ENCODE data around the gene SSNA1. TPM values are rescaled to one million over a fixed set of nuclear protein-coding genes. Genes with fewer than 3 reads are reported as not detected.

SSNA1 gene
- total RNA-seq, 2 donors from 2014 or later, result 78.3 to 91.4 TPM

DNA sequence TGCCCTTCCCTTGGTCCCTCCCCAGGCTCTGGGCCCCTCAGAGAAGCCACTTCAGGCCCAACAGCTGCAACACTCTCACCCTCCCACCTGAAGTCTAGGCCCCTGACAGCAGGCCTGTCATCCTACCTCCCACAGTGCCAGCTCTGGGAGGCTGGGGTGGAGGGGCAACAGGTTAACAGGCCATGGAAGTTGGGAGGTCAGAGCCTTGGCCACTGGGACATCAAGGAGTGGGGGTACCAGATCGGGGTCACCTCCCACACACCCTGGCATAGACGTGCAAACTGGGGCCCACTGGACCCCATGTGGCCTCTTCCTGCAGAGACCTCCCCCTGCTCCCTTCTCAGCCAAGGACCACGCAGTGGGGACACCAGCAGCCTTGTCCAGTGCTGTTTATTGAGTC is 2.8 kb downstream of the SSNA1 start:
- Mint-ChIP-seq H3K4me3 (peak overlapping the region; percentile 66), H3K27ac (peak overlapping the region; percentile 68 to 87), H3K27me3 (no peaks in the 10 kb centered on the region), H3K9me3 (no peaks in the 10 kb centered on the region), H3K36me3 (no peaks in the 10 kb centered on the region), H3K4me1 (ENCODE audit: low read depth in 2 of 2) (peaks cover 13 to 19% of the 10 kb centered on the region in 2 donors)
- ATAC-seq, result no peak
- DNase-seq (ENCODE audit: low spot score), result no peak

DNA sequence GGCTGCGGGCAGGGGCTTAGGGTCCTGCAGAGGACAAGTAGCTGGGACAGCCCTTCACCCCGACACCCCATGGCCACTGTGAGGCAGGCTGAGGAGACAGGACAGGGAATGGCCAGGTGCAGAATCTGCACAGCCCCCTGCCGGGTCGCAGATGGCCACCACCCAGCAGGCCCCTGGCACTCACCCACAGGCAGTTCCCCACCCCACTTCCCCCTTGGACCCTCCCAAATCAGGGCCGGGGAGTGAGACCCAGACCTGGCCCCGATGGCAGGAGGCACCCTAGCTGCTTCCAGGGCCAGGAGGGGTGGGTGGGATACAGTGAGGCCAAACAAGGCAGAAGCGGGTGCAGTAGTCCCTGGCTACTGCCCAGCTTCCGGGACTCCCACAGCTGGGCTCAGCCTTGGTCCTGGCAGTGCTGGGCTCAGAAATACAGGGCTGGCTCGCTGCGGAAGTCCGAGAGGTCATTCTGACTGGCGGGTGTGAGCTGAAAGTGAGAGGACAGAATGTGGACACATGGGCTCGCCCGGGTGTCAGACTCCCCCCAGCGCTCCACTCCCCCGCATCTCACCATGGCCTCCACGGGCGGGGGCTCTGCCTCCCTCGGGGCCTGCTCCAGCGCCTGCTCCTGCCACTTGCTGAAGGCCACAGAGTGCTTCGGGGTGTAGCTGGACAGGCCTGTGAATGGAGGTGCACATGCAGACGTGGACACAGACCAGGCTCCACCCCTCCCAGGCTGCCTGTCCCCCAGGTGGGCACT is 3.4 kb downstream of the SSNA1 start:
- no peak for ATAC-seq
- Mint-ChIP-seq H3K27ac (no peak overlapping the region), H3K27me3 (no peaks in the 10 kb centered on the region), H3K4me1 (ENCODE audit: low read depth in 2 of 2) (peaks cover 13 to 14% of the 10 kb centered on the region in 2 donors), H3K36me3 (no peaks in the 10 kb centered on the region), H3K4me3 (no peak overlapping the region), H3K9me3 (no peaks in the 10 kb centered on the region)
- DNase-seq (ENCODE audit: low spot score), result no peak

DNA sequence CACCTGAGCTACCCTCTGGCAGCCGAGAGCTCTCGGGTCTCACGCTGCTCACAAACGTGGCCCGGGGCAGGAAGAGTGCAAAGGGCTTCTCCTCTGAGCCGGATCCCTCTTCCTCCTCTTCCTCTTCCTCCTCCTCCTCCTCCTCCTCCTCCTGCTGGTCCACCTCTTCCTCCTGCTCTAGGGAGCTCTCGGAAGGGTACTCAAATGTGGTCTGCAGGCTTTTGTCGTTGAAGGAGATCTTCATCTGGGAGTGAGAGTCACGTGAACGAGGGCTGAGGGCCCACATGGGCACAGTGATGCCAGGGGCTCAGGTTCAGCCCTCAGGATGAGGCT is 3.9 kb downstream of the SSNA1 start:
- no peak overlapping the region for H3K27ac Mint-ChIP-seq
- no peaks in the 10 kb centered on the region for H3K9me3 Mint-ChIP-seq
- peaks cover 11% of the 10 kb centered on the region in 2 donors for H3K4me1 Mint-ChIP-seq (ENCODE audit: low read depth in 2 of 2)
- ATAC-seq, result no peak
- H3K27me3 Mint-ChIP-seq, result no peaks in the 10 kb centered on the region
- no peaks in the 10 kb centered on the region for H3K36me3 Mint-ChIP-seq
- no peak overlapping the region for H3K4me3 Mint-ChIP-seq
- DNase-seq (ENCODE audit: low spot score), result no peak

DNA sequence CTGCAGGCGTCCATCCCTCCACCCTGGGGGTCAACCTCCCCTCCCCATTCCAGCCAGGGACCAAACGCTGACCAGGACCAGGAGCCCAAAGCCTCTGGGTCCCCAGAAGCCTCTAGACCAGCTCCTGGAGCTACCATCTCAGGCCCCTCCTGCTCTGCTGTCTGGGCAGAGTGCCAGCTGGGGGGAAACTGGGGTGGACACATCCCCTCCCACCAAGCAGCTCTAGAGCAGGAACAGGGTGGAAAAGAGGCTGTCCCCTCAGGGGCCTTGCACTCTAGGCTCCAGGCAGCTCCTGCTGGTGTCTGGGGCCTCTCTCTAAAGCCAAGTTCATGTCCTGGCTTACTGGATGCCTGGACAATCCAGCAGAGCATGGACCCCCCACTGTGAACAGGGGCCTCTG is 4.4 kb downstream of the SSNA1 start:
- Mint-ChIP-seq H3K4me3 (no peak overlapping the region), H3K4me1 (ENCODE audit: low read depth in 2 of 2) (peaks cover 7 to 8% of the 10 kb centered on the region in 2 donors), H3K27ac (no peak overlapping the region), H3K36me3 (no peaks in the 10 kb centered on the region), H3K27me3 (no peaks in the 10 kb centered on the region), H3K9me3 (no peaks in the 10 kb centered on the region)
- ATAC-seq (no peak), DNase-seq (ENCODE audit: low spot score) (no peak)

DNA sequence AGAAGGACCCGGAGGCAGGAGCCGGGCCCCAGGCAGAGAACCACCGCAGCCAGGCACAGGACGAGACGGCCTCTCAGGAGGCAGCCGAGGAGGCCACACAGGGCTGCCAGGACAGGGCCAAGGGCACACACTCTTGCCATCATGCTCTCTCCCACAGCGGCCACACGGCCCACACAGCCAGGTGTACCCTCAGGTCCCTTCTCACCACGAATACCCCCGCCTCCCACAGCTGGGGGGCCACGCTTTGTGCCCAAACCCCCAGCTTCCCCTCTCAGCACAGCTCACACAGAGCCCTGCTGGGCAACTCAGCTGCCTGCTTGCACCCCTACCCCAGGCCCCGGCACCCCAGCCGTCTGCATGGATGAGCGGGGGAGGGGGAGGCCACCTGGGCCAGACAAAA is 5.3 kb downstream of the SSNA1 start:
- H3K27ac Mint-ChIP-seq, result no peak overlapping the region
- ATAC-seq (no peak), DNase-seq (ENCODE audit: low spot score) (no peak)
- no peak overlapping the region for H3K4me3 Mint-ChIP-seq
- no peaks in the 10 kb centered on the region for H3K9me3 Mint-ChIP-seq
- no peaks in the 10 kb centered on the region for H3K36me3 Mint-ChIP-seq
- peaks cover 7 to 8% of the 10 kb centered on the region in 2 donors for H3K4me1 Mint-ChIP-seq (ENCODE audit: low read depth in 2 of 2)
- H3K27me3 Mint-ChIP-seq, result no peaks in the 10 kb centered on the region

DNA sequence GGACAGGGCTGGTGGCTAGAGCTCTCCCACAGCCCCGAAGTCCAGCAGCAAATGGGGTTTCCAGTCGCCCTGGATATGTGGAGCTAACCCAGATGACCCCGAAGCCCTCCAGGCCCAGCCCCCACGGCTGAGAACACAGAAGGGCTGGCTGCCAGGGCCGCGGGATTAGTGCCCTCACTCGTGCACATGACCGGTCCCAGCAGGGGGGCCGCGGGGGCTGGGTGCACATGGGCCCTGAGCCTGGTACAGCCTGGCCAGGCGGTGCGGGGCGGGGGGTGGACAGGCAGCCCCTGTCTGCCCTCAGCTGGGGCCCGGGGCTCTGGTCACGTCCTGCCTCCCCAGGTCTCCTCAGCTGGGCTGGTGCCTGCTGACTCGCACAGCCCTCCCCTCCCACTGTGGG is 5.9 kb downstream of the SSNA1 start:
- DNase-seq (ENCODE audit: low spot score) (no peak), ATAC-seq (no peak)
- Mint-ChIP-seq H3K9me3 (no peaks in the 10 kb centered on the region), H3K27ac (no peak overlapping the region), H3K4me3 (no peak overlapping the region), H3K4me1 (ENCODE audit: low read depth in 2 of 2) (peaks cover 4 to 7% of the 10 kb centered on the region in 2 donors), H3K27me3 (no peaks in the 10 kb centered on the region), H3K36me3 (no peaks in the 10 kb centered on the region)

DNA sequence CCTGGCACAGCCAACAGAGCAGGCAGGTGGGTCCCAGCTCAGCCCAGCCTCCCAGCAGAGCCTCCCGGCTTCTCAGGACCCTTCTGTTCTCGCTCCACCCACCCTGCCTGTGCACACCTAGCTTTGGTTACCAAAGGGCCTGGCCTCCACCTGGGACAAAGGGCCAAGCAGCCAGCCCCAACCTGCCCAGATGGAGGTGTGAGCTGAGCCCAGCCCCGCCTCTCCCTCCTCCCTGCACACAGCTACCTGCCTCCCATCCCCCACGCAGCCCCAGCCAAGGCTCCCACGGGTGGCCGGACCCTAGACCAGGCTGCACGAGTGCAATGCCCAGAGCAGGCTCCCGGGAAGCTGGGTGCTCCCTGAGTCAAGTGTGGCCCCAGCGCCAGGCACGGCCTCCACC is 6.4 kb downstream of the SSNA1 start:
- ATAC-seq, result no peak

DNA sequence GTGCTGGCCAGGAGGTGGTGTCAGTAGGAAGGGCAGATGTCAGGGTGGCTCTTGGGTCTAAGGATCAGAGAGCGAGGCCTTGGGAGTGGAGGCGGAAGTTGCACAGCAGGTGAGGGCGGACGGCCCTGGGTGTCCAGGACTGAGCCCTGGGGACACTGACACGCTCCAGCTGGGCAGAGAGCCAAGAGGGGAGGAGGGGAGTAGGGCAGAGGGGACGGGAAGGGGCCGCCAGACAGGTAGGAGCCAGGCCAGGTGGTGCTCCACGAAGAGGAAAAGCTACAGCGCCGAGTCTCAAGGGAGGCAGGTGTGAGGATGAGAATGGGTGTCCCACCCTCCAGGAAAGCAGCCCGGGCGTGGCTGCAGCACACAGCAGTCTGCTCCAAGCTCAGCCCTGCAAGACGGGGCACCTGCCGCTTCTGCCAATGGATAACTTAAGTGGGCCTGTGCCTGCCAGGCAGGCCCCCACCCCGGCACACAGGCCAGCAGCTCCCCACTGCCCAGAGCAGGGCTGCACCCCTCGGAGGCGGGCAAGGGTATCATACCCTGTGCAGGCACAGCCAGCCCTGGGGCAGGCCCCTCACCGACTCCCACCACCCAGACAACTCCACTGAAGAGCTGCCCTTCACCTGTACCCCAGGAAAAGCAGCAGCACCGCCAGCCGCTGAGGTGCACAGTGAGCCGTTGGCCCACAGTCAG is 7.2 kb downstream of the SSNA1 start:
- ATAC-seq, result no peak
- Mint-ChIP-seq H3K36me3 (no peaks in the 10 kb centered on the region), H3K9me3 (no peaks in the 10 kb centered on the region), H3K27me3 (no peaks in the 10 kb centered on the region), H3K27ac (no peak overlapping the region), H3K4me1 (ENCODE audit: low read depth in 2 of 2) (peaks cover 4% of the 10 kb centered on the region in 2 donors), H3K4me3 (no peak overlapping the region)
- DNase-seq (ENCODE audit: low spot score), result no peak

More for the DNA sequence above, 6.4 kb downstream of the SSNA1 start:
- Mint-ChIP-seq H3K27ac (no peak overlapping the region), H3K4me3 (no peak overlapping the region), H3K4me1 (ENCODE audit: low read depth in 2 of 2) (peaks cover 4 to 7% of the 10 kb centered on the region in 2 donors), H3K27me3 (no peaks in the 10 kb centered on the region), H3K9me3 (no peaks in the 10 kb centered on the region), H3K36me3 (no peaks in the 10 kb centered on the region)
- DNase-seq (ENCODE audit: low spot score), result no peak

DNA sequence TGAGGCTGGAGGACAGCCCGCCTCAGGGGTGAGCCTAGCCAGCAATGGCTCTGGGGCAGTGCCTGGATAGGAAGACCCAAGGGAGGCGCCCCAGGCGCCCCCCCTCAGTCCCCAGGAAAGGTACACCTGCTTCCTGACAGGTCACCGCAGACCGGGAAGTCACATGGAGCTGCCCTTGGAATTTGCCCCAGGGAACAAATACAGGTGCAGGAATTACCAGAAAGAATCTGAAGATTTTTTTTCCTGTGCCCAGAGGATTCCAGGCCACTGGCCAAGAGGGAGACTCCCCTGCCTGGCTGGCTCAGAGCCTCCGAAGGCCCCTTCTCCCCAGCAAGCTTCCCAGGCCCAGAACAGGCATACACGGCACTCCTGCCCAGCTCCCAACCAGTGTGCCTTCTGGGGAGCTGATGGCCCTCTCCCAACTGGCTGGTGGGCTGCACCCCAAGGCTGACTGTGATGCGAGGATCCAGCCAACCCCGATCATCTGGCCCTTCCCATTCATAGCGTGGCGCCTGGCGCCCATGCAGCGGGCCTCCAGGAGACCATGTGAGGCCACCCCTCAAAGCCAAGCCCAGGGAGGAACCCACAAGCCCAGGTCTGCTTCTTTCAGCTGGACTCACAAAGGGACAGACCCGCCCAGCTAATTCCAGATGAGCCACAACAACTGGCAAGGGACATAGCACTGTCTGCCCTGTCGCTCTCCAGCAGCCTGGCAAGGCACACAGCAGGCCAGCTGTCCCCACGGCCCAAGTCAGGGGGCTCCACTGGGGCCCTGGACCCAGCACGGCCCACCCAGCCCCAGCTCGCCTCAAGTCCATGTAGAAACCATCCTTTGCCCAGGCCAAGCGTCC is 9.8 kb downstream of the SSNA1 start:
- Mint-ChIP-seq H3K36me3 (no peaks in the 10 kb centered on the region), H3K4me1 (ENCODE audit: low read depth in 2 of 2) (peaks cover 4 to 6% of the 10 kb centered on the region in 2 donors), H3K9me3 (no peaks in the 10 kb centered on the region), H3K27ac (no peak overlapping the region), H3K4me3 (peak overlapping the region; percentile 30), H3K27me3 (no peaks in the 10 kb centered on the region)
- ATAC-seq (no peak), DNase-seq (ENCODE audit: low spot score) (no peak)

DNA sequence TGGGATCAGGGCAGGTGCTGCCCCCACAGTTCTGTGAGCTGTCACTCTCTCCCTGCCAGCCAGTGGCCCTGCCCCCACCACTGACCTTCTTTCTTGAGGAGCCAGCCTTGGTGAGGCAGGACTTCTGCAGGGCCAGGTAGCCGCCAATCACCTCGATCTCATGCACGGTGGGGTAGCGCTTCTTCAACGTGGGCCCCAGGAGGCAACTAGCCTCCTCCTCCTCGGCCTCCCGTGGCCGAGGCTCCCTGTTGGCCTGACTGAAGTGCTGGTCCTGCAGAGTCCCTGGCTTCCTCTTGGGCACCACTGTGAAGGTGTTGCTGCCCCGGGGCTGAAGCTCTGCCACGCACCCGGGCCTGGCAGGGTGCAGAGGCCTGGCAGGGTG is 10.4 kb downstream of the SSNA1 start:
- Mint-ChIP-seq H3K9me3 (no peaks in the 10 kb centered on the region), H3K4me1 (ENCODE audit: low read depth in 2 of 2) (peaks cover 6% of the 10 kb centered on the region in 2 donors), H3K27me3 (no peaks in the 10 kb centered on the region), H3K4me3 (peak overlapping the region; percentile 30), H3K36me3 (no peaks in the 10 kb centered on the region), H3K27ac (no peak overlapping the region)
- ATAC-seq (no peak), DNase-seq (ENCODE audit: low spot score) (no peak)

DNA sequence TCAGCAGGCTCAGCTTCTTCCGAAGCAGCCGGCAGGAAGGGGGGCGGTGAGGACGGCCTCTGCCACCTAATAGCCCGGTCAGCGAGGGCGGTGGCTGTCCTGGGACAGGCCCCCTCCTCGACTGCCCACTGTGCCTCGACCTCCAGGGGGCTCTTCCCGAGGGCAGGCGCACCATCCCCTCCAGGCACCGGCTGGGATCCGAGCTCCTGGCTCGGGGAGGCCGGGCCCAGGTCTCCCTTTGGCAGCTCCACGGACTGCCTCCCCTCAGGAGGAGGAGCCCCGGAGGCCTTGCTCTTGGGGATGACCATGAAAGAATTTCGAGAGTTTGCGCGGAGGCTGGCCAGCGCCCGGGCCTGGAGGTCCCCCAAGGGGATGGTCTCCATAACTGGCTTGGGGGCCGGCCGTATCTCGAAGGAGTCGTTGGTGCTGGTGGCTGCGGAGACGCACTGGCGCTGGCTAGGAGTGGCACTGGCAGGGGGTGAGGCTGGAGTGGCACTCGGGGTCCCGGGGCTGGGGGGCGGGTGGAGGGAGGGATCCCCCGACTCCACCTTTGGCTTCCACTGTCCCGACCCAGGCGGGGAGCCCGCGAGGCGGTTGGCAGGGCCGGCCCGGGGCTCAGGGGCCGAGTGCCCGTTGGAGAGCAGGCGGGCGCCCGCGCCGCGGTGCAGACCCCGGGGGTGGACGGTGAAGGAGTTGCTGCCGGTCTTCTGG is 11.1 kb downstream of the SSNA1 start:
- Mint-ChIP-seq H3K9me3 (no peaks in the 10 kb centered on the region), H3K4me3 (peak overlapping the region; percentile 71), H3K27ac (no peak overlapping the region), H3K36me3 (no peaks in the 10 kb centered on the region), H3K27me3 (no peaks in the 10 kb centered on the region), H3K4me1 (ENCODE audit: low read depth in 2 of 2) (peaks cover 12 to 13% of the 10 kb centered on the region in 2 donors)
- DNase-seq (ENCODE audit: low spot score), result no peak
- no peak for ATAC-seq

DNA sequence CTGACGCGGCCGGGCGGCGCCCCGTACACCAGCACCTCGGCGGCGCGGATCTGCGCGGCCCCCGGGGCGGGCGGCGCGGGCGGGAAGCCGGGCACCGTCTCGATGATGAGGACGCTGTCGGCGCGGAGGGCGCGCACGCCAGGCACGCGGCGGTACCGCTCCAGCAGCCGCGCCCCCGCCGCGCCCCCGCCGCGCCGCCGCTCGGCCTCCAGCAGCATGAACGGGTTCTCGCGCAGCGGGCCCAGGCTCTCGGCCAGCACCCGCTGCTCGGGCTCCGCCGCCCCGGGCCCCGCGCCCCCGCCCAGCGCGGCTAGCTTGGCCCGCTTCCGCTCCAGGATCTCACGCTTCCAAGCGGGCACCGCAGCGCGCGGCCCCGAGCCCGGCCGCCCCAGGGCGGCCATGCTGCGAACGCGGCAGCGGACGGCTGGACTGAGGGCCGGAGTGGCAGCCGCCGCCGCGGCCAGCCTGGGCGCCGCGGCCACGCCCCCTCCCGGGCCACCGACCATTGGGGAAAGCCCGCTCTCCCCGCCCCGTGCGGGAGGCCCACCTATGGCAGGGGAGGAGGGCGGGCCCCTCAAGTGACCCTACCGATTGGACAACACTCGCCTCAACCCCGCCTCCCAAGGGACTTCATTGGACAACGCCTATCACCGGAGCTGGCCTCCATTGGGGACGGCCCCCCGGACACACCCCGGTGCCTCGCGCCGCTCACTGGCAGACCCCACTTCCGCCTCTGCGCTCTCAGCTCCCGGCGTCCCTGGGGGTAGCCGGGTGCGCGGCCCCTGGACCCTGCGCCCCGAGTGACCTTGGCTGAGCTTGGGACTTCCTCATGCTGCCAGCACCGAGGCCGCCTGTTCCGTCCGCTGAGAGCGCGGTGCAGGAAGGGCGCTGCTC is 12.1 kb downstream of the SSNA1 start, which contains the start of gene TPRN:
Gene TPRN (minus strand): TSS at position 431 of the 894 bp plus-strand sequence. CDS start 30 bp downstream, at position 401.
- peak within 1 kb of the TSS; percentile 77 to 78 for H3K27ac Mint-ChIP-seq
- H3K4me3 Mint-ChIP-seq, result peak within 1 kb of the TSS; percentile 80
- no peaks in the 10 kb centered on the region for H3K36me3 Mint-ChIP-seq
- no peaks in the 10 kb centered on the region for H3K27me3 Mint-ChIP-seq
- H3K9me3 Mint-ChIP-seq, result no peaks in the 10 kb centered on the region
- ATAC-seq (peak; percentile 98), DNase-seq (ENCODE audit: low spot score) (peak; percentile 100)
- H3K4me1 Mint-ChIP-seq (ENCODE audit: low read depth in 2 of 2), result peaks cover 16% of the 10 kb centered on the region in 2 donors

Measured in natural killer cell treated with Interleukin-12 subunit alpha and Interleukin-12 subunit beta and Interleukin-15 and Interleukin-18, amount 100 ng/mL, for 72 hours (primary cell).